ENCODE data around the gene ZBTB49. TPM values are rescaled to one million over a fixed set of nuclear protein-coding genes. Genes with fewer than 3 reads are reported as not detected.
A peak's percentile ranks its signal among the peaks of the same experiment; 100 is the strongest.

The ZBTB49 gene
- total RNA-seq (2021) (6.6 and 6.8 TPM in 2 replicates), Bru-seq, nascent RNA (percentile 60 among the genes with signal in this experiment), BruChase-seq, experiment 1, labeled RNA remaining after a 2-hour chase (percentile 64 among the genes with signal in this experiment), BruChase-seq, experiment 2, labeled RNA remaining after a 6-hour chase (percentile 52 among the genes with signal in this experiment)
- long read RNA-seq, partial matches to known transcripts = 3 of 6 reads
- long read RNA-seq, other reads (novel, unspliced or antisense) = 2 of 6 reads

- H3K27me3 ChIP-seq (replicated peaks; ENCODE audit: insufficient read depth, low read depth, low read length, poor library complexity) = no peaks in the 10 kb centered on the region
- peaks cover 14% of the 10 kb centered on the region for H3K4me1 ChIP-seq (ENCODE audit: insufficient read depth, low read length, poor library complexity, severe bottlenecking)
- peak; percentile 92 for DNase-seq (ENCODE audit: low spot score)
- CTCF ChIA-PET = no interaction called here
- peaks cover 9% of the 10 kb centered on the region for H3K36me3 ChIP-seq (ENCODE audit: insufficient read depth, low read length, poor library complexity, severe bottlenecking)
- H3K4me3 ChIP-seq (ENCODE audit: low read depth, low read length, poor library complexity, severe bottlenecking) = peak within 1 kb of the TSS; percentile 73
- H3K9me3 ChIP-seq (ENCODE audit: low read depth, low read length, poor library complexity, severe bottlenecking) = no peaks in the 10 kb centered on the region
- BruUV-seq (replicated peaks) = no TSS peak
- H3K27ac ChIP-seq (ENCODE audit: low read depth, low read length, poor library complexity, severe bottlenecking) = peak within 1 kb of the TSS; percentile 82
- POLR2A ChIA-PET (ENCODE audit: low non-redundant PET) = interaction anchor here (0.7 kb wide), 1 partner anchor 65 kb away, joined by 6 read pairs; no protein-coding TSS in a partner anchor
- TF ChIP-seq CTCF (conservative IDR thresholded peaks at IDR 0.05; ENCODE audit: low read depth, low read length) (no peak), EZH2 (IDR thresholded peaks at IDR 0.05; ENCODE audit: borderline replicate concordance, low read depth, low read length, poor library complexity, severe bottlenecking) (no peak)
- intact Hi-C loops (cut with micrococcal nuclease; ENCODE audit: unreplicated experiment) = no loop called here
Observed at GRCh38 chr4:4289941-4290850, at the start of gene ZBTB49, which contains the start of gene LYAR. Gene ZBTB49, plus strand, starts transcription at chr4:4290251. Its CDS starts 9,695 bp downstream, at chr4:4299946. Gene LYAR, minus strand, starts transcription at chr4:4290154. Its CDS starts 6,412 bp downstream, at chr4:4283742.

- Histone ChIP-seq H3K27me3 (replicated peaks; ENCODE audit: insufficient read depth, low read depth, low read length, poor library complexity) (no peaks in the 10 kb centered on the region), H3K4me3 (ENCODE audit: low read depth, low read length, poor library complexity, severe bottlenecking) (no peak overlapping the region), H3K9me3 (ENCODE audit: low read depth, low read length, poor library complexity, severe bottlenecking) (no peaks in the 10 kb centered on the region), H3K27ac (ENCODE audit: low read depth, low read length, poor library complexity, severe bottlenecking) (no peak overlapping the region), H3K36me3 (ENCODE audit: insufficient read depth, low read length, poor library complexity, severe bottlenecking) (peaks cover 25% of the 10 kb centered on the region), H3K4me1 (ENCODE audit: insufficient read depth, low read length, poor library complexity, severe bottlenecking) (peaks cover 4% of the 10 kb centered on the region)
- ChIA-PET CTCF (no interaction called here), POLR2A (ENCODE audit: low non-redundant PET) (no interaction called here)
- intact Hi-C loops (cut with micrococcal nuclease; ENCODE audit: unreplicated experiment) = no loop called here
- TF ChIP-seq EZH2 (IDR thresholded peaks at IDR 0.05; ENCODE audit: borderline replicate concordance, low read depth, low read length, poor library complexity, severe bottlenecking) (no peak), CTCF (conservative IDR thresholded peaks at IDR 0.05; ENCODE audit: low read depth, low read length) (no peak)
- DNase-seq (ENCODE audit: low spot score) = no peak
- no TSS peak for BruUV-seq (replicated peaks)
Observed at GRCh38 chr4:4245172-4245571, 44.9 kb upstream of the ZBTB49 start.

- Histone ChIP-seq H3K4me1 (ENCODE audit: insufficient read depth, low read length, poor library complexity, severe bottlenecking) (peaks cover 4% of the 10 kb centered on the region), H3K36me3 (ENCODE audit: insufficient read depth, low read length, poor library complexity, severe bottlenecking) (peaks cover 16% of the 10 kb centered on the region), H3K4me3 (ENCODE audit: low read depth, low read length, poor library complexity, severe bottlenecking) (peak overlapping the region; percentile 87), H3K27ac (ENCODE audit: low read depth, low read length, poor library complexity, severe bottlenecking) (peak overlapping the region; percentile 92), H3K9me3 (ENCODE audit: low read depth, low read length, poor library complexity, severe bottlenecking) (no peaks in the 10 kb centered on the region), H3K27me3 (replicated peaks; ENCODE audit: insufficient read depth, low read depth, low read length, poor library complexity) (no peaks in the 10 kb centered on the region)
- intact Hi-C loops (cut with micrococcal nuclease; ENCODE audit: unreplicated experiment) = no loop called here
- TSS peak; percentile 74 for BruUV-seq (replicated peaks)
- no peak for DNase-seq (ENCODE audit: low spot score)
- POLR2A ChIA-PET (ENCODE audit: low non-redundant PET) = no interaction called here
- CTCF ChIA-PET = no interaction called here
- no peak for TF ChIP-seq EZH2 (IDR thresholded peaks at IDR 0.05; ENCODE audit: borderline replicate concordance, low read depth, low read length, poor library complexity, severe bottlenecking)
- no peak for TF ChIP-seq CTCF (conservative IDR thresholded peaks at IDR 0.05; ENCODE audit: low read depth, low read length)
Observed at GRCh38 chr4:4247696-4248028, 42.4 kb upstream of the ZBTB49 start.
